PFSK-1 (cell line): ENCODE measurements around the gene ZBED5.

Experiments
- FOXP2 ChIP-seq: optimal IDR thresholded peaks from 2 replicates; pipeline ENCODE3; 2011; ENCODE audit warnings: borderline replicate concordance, control low read depth, inconsistent platforms; ENCODE audit not compliant: insufficient read depth; ENCODE audit errors: extremely low read length, extremely low read depth
- POLR2AphosphoS5 ChIP-seq: IDR thresholded peaks from 2 replicates; pipeline ENCODE4 v1.6.1; 2012; ENCODE audit warnings: low read depth, mild to moderate bottlenecking, control low read depth, low read length, moderate library complexity
- REST ChIP-seq, 2 experiments: IDR thresholded peaks; 2 replicates each; pipeline versions ENCODE4 v1.6.1 to v1.8.0; 2011 to 2012; ENCODE audit warnings: low read depth in 2 of 2, low read length in 2 of 2, control low read depth in 1 of 2, inconsistent platforms in 1 of 2, mild to moderate bottlenecking in 1 of 2, moderate library complexity in 1 of 2; ENCODE audit not compliant: insufficient read depth in 1 of 2
- SIN3A ChIP-seq: IDR thresholded peaks from 2 replicates; pipeline ENCODE4 v1.6.1; 2012; ENCODE audit warnings: mild to moderate bottlenecking, low read length, moderate library complexity, borderline replicate concordance; ENCODE audit not compliant: insufficient read depth
- TAF1 ChIP-seq: IDR thresholded peaks from 2 replicates; pipeline ENCODE4 v1.6.1; 2012; ENCODE audit warnings: low read length, control low read depth, borderline replicate concordance; ENCODE audit not compliant: insufficient read depth

- no peak for TF ChIP-seq TAF1
- no peak for TF ChIP-seq REST (IDR thresholded peaks at IDR 0.05; ENCODE audit: insufficient read depth in 1 of 2, low read depth in 2 of 2, low read length in 2 of 2)
- TF ChIP-seq SIN3A, result no peak
- TF ChIP-seq POLR2AphosphoS5, result no peak
- TF ChIP-seq FOXP2, result no peak
These were observed 9.1 kb upstream of the ZBED5 start for GRCh38 chr11:10866893-10867331.
